ENCODE results near the gene DNPEP.

DNPEP gene

GRCh38 chr2:219387306-219388120 lies at the start of gene DNPEP:
TSS of gene DNPEP (minus strand) at chr2:219387912. CDS start at chr2:219387794, 118 bp downstream.
- DNase-seq, result peak; percentile 95 to 99 (median 98)

GRCh38 chr2:219437141-219437540 lies 49.4 kb upstream of the DNPEP start:
- no peak for DNase-seq

GRCh38 chr2:219436491-219436890 lies 48.8 kb upstream of the DNPEP start:
- no peak for DNase-seq

GRCh38 chr2:219435701-219436100 lies 48.0 kb upstream of the DNPEP start:
- no peak for DNase-seq

- no peak for DNase-seq
These were observed 47.2 kb upstream of the DNPEP start, which contains the start of gene SPEG for GRCh38 chr2:219434718-219435525. TSS of gene SPEG (plus strand) at chr2:219434843. CDS start at chr2:219434978, 135 bp downstream.

- DNase-seq, result no peak
These were observed 46.7 kb upstream of the DNPEP start for GRCh38 chr2:219434468-219434717.

- peak; percentile 36 to 71 (median 50) for DNase-seq
These were observed 46.2 kb upstream of the DNPEP start for GRCh38 chr2:219433666-219434467.

- DNase-seq, result peak in 2 of 3 donors; percentile 23 to 43
These were observed 43.2 kb upstream of the DNPEP start for GRCh38 chr2:219430633-219431615.

GRCh38 chr2:219429958-219430606 lies 42.4 kb upstream of the DNPEP start:
- no peak for DNase-seq

- no peak for DNase-seq
These were observed 40.8 kb upstream of the DNPEP start for GRCh38 chr2:219428469-219428868.

- no peak for DNase-seq
These were observed 38.9 kb upstream of the DNPEP start for GRCh38 chr2:219426534-219427136.

- DNase-seq, result no peak
These were observed 38.3 kb upstream of the DNPEP start for GRCh38 chr2:219426068-219426443.

- no peak for DNase-seq
These were observed 37.7 kb upstream of the DNPEP start for GRCh38 chr2:219425238-219426067.

- no peak for DNase-seq
These were observed 36.1 kb upstream of the DNPEP start for GRCh38 chr2:219423652-219424377.

- DNase-seq, result no peak
These were observed 35.3 kb upstream of the DNPEP start for GRCh38 chr2:219422952-219423534.

GRCh38 chr2:219421323-219421722 lies 33.6 kb upstream of the DNPEP start:
- no peak for DNase-seq

- DNase-seq, result no peak
These were observed 33.0 kb upstream of the DNPEP start for GRCh38 chr2:219420687-219421086.

- DNase-seq, result no peak
These were observed 31.9 kb upstream of the DNPEP start for GRCh38 chr2:219419331-219420197.

Measured in suppressor macrophage treated with lipopolysaccharide for 1 hour (primary cell).